ENCODE measurements around the gene SSTR3.

SSTR3 gene

DNA sequence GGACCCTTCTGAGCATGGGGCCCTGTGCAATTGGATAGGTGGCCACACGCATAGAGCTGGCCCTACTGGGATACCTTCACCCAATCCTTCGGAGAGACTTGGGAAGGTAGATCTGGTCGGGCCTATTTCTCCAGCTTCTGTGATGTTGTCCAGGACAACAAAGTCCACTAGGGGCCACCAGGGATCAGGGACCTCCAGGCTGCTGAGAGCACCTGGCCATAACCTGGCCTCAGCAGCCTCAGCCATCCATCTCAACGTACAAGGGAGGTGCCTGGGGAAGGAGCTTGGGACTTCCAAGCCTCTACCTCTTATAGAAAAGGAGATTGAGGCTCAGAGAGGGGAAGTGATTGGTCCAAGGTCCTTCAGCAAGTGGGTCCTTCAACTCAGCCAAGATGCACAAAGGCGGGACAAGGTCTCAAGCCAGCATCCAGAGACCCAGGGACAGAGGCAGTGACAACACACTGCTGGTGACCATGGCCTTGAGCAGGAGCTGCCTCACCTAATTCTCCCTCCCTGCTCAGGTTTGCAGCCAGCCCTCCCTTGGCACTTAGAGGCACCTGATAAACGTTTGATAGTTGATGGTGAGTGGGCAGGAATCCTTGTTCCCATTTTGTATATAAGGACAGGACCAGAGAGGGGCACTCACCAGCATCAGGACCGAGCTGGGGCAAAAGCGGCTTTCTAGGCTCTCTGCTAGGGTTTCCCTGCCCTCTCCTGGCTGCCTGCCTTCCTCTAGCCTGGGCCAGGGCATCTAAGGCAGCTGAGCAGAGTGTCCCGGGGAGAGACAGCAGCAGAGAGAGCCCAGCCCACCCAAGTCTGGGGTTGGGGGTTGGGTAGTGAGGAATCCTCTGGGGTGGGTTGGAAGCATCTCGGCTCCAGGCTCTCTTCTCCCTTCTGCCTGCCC, 27.3 kb upstream of the SSTR3 start:
- no peak overlapping the region for H2AK5ac ChIP-seq (ENCODE audit: low read depth, low read length)
- H3K4me2 ChIP-seq (ENCODE audit: insufficient read depth, low read length, poor library complexity, severe bottlenecking): no peak overlapping the region
- no peak overlapping the region for H2BK12ac ChIP-seq (ENCODE audit: low read length)
- no peak overlapping the region for H4K91ac ChIP-seq (ENCODE audit: low read depth, low read length, poor library complexity)
- no peaks in the 10 kb centered on the region for H3K79me1 ChIP-seq (ENCODE audit: low read depth, low read length)
- H3K27ac ChIP-seq (replicated peaks; ENCODE audit: low read length): no peak overlapping the region
- no peak overlapping the region for H2BK5ac ChIP-seq (ENCODE audit: low read length)
- no peaks in the 10 kb centered on the region for H3K9me3 ChIP-seq (replicated peaks in 1 of 2; ENCODE audit: control insufficient read depth in 2 of 2, insufficient read depth in 1 of 2, low read depth in 1 of 2, low read length in 2 of 2)
- peaks cover 0 to 23% (median 0%) of the 10 kb centered on the region in 3 experiments for H3K27me3 ChIP-seq (ENCODE audit: control insufficient read depth in 3 of 3, insufficient read depth in 3 of 3, low read depth in 1 of 3, low read length in 3 of 3)
- H3K18ac ChIP-seq (ENCODE audit: low read length): no peak overlapping the region
- no CpG with 5 or more reads among the region's 10 CpGs for WGBS, 2 donors (ENCODE audit: extremely low coverage in 2 of 2, insufficient read length in 2 of 2, insufficient replicate concordance in 1 of 2)
- no peak overlapping the region for H4K8ac ChIP-seq (ENCODE audit: low read depth, low read length)
- H3K9ac ChIP-seq (ENCODE audit: low read depth, low read length, poor library complexity): no peak overlapping the region
- no peak overlapping the region for H2BK120ac ChIP-seq (ENCODE audit: low read depth, low read length)
- no peak overlapping the region for H2BK15ac ChIP-seq (ENCODE audit: low read length)
- peaks cover 9 to 10% of the 10 kb centered on the region in 2 donors for H3K4me1 ChIP-seq (ENCODE audit: control insufficient read depth in 2 of 2, insufficient read depth in 1 of 2, low read depth in 1 of 2, low read length in 2 of 2)
- no peak overlapping the region for H3K4ac ChIP-seq (ENCODE audit: low read length)
- no peak overlapping the region for H3K14ac ChIP-seq (ENCODE audit: low read length)
- no peak overlapping the region for H2AFZ ChIP-seq (ENCODE audit: low read length)
- DNase-seq (ENCODE audit: low spot score): no peak
- no peak overlapping the region for H3K23ac ChIP-seq (ENCODE audit: low read depth, low read length, poor library complexity)
- H3K36me3 ChIP-seq (replicated peaks in 1 of 2; ENCODE audit: control insufficient read depth in 2 of 2, insufficient read depth in 2 of 2, low read length in 2 of 2): no peaks in the 10 kb centered on the region
- no peak overlapping the region for H3K4me3 ChIP-seq (ENCODE audit: low read length in 2 of 2)

DNA sequence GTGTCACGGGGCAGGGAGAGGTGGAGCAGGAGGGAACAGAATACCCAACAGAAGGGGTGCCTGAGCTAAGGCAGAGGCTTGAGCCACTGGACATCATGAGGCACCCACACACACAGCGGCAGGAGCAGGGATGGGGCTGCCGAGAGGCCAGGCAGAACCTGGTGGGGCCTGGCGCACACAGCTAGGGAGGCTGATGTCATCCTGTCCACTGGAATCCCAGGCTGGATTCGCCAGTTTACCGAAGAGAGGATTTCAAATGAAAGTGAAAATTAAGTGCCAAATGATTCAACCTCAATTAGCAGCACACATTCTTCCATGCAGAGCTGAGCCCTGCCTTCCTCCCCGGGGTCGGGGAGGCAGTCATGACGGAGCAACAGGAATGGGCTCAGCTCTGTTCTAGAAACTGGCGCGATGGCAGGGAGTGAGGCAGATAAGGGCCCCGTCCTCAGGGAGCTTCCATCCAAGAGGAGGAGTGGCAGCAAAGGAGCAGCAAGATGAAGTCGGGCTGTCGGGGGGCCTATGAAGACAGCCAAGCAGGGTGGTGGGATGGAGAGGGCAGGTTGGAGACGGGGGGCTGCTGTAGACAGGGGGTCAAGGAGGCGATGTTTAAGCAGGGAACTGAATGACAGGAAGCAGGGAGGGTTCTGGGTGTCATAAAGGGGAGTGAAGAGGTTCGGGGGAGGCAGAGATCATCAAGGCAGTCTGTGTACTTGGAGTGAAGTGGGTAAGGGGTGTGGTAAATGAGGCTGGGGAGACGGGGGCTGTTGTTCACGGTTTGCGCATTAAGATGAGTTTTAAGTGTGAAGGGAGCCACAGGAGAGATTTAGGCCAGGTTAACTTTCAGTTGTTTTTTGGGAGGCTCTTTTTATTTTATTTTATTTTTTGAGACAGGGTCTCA, 25.3 kb upstream of the SSTR3 start:
- Histone ChIP-seq H3K4me3 (ENCODE audit: low read length in 2 of 2) (no peak overlapping the region), H2BK5ac (ENCODE audit: low read length) (peak overlapping the region; percentile 50), H3K14ac (ENCODE audit: low read length) (no peak overlapping the region), H3K36me3 (replicated peaks in 1 of 2; ENCODE audit: control insufficient read depth in 2 of 2, insufficient read depth in 2 of 2, low read length in 2 of 2) (no peaks in the 10 kb centered on the region), H3K9me3 (replicated peaks in 1 of 2; ENCODE audit: control insufficient read depth in 2 of 2, insufficient read depth in 1 of 2, low read depth in 1 of 2, low read length in 2 of 2) (no peaks in the 10 kb centered on the region), H2AK5ac (ENCODE audit: low read depth, low read length) (peak overlapping the region; percentile 78), H3K18ac (ENCODE audit: low read length) (peak overlapping the region; percentile 52), H3K4me1 (ENCODE audit: control insufficient read depth in 2 of 2, insufficient read depth in 1 of 2, low read depth in 1 of 2, low read length in 2 of 2) (peaks cover 6% of the 10 kb centered on the region in 2 donors), H3K4ac (ENCODE audit: low read length) (no peak overlapping the region), H3K79me1 (ENCODE audit: low read depth, low read length) (no peaks in the 10 kb centered on the region), H4K91ac (ENCODE audit: low read depth, low read length, poor library complexity) (no peak overlapping the region), H3K27me3 (ENCODE audit: control insufficient read depth in 3 of 3, insufficient read depth in 3 of 3, low read depth in 1 of 3, low read length in 3 of 3) (peaks cover 0 to 39% (median 0%) of the 10 kb centered on the region in 3 experiments), H3K27ac (replicated peaks; ENCODE audit: low read length) (no peak overlapping the region), H2AFZ (ENCODE audit: low read length) (no peak overlapping the region), H3K4me2 (ENCODE audit: insufficient read depth, low read length, poor library complexity, severe bottlenecking) (no peak overlapping the region), H3K23ac (ENCODE audit: low read depth, low read length, poor library complexity) (no peak overlapping the region), H4K8ac (ENCODE audit: low read depth, low read length) (peak overlapping the region; percentile 45), H2BK15ac (ENCODE audit: low read length) (no peak overlapping the region), H2BK120ac (ENCODE audit: low read depth, low read length) (no peak overlapping the region), H3K9ac (ENCODE audit: low read depth, low read length, poor library complexity) (peak overlapping the region; percentile 30), H2BK12ac (ENCODE audit: low read length) (no peak overlapping the region)
- no peak for DNase-seq (ENCODE audit: low spot score)
- no CpG with 5 or more reads among the region's 20 CpGs for WGBS, 2 donors (ENCODE audit: extremely low coverage in 2 of 2, insufficient read length in 2 of 2, insufficient replicate concordance in 1 of 2)

DNA sequence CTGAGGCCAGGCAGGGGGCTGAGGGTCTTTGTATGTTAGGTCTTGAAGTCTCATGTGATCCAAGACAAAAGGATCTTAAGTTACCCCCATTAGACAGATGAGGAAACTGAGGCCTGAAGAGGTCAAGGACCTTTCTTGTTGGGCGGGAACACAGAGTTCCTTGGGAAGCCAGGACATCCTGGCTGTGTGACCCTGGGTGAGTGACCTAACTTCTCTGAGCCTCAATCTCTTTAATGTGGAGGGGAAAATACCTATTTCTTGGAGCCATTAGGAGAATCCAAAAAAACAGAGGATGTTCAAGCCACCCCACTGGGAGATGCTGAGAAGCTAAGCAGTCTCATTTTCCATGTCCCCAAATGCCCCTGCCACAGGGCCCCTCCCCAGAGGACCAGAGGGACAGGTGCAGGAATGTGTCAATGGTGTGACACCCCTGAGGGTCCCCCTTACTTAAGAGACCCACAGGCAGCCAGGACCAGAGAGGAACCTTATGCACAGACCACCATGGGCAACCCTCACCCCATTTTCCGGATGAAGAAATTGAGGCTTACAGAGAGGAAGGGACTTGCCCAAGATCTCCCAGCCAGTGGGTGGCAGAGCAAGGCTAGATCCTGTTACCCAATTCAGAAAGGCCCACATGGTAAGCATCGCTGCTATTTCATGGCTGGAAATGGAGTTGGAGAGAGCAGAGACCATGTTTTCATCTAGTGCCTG, 23.8 kb upstream of the SSTR3 start:
- Histone ChIP-seq H3K27ac (replicated peaks; ENCODE audit: low read length) (no peak overlapping the region), H4K8ac (ENCODE audit: low read depth, low read length) (no peak overlapping the region), H3K4me1 (ENCODE audit: control insufficient read depth in 2 of 2, insufficient read depth in 1 of 2, low read depth in 1 of 2, low read length in 2 of 2) (peaks cover 0 to 3% of the 10 kb centered on the region in 2 donors), H3K27me3 (ENCODE audit: control insufficient read depth in 3 of 3, insufficient read depth in 3 of 3, low read depth in 1 of 3, low read length in 3 of 3) (peaks cover 0 to 52% (median 0%) of the 10 kb centered on the region in 3 experiments), H3K9me3 (replicated peaks in 1 of 2; ENCODE audit: control insufficient read depth in 2 of 2, insufficient read depth in 1 of 2, low read depth in 1 of 2, low read length in 2 of 2) (no peaks in the 10 kb centered on the region), H2BK120ac (ENCODE audit: low read depth, low read length) (peak overlapping the region; percentile 69), H2AK5ac (ENCODE audit: low read depth, low read length) (peak overlapping the region; percentile 74), H3K4me2 (ENCODE audit: insufficient read depth, low read length, poor library complexity, severe bottlenecking) (no peak overlapping the region), H3K4ac (ENCODE audit: low read length) (no peak overlapping the region), H2BK5ac (ENCODE audit: low read length) (no peak overlapping the region), H2AFZ (ENCODE audit: low read length) (no peak overlapping the region), H3K79me1 (ENCODE audit: low read depth, low read length) (no peaks in the 10 kb centered on the region), H3K23ac (ENCODE audit: low read depth, low read length, poor library complexity) (no peak overlapping the region), H3K14ac (ENCODE audit: low read length) (no peak overlapping the region), H4K91ac (ENCODE audit: low read depth, low read length, poor library complexity) (no peak overlapping the region), H3K36me3 (replicated peaks in 1 of 2; ENCODE audit: control insufficient read depth in 2 of 2, insufficient read depth in 2 of 2, low read length in 2 of 2) (no peaks in the 10 kb centered on the region), H3K18ac (ENCODE audit: low read length) (no peak overlapping the region), H2BK12ac (ENCODE audit: low read length) (no peak overlapping the region), H3K4me3 (ENCODE audit: low read length in 2 of 2) (no peak overlapping the region), H3K9ac (ENCODE audit: low read depth, low read length, poor library complexity) (no peak overlapping the region), H2BK15ac (ENCODE audit: low read length) (peak overlapping the region; percentile 21)
- no CpG with 5 or more reads among the region's 3 CpGs for WGBS, 2 donors (ENCODE audit: extremely low coverage in 2 of 2, insufficient read length in 2 of 2, insufficient replicate concordance in 1 of 2)
- DNase-seq (ENCODE audit: low spot score): no peak

Data from neuronal stem cell (in vitro differentiated cells).